GM18505 (cell line): ENCODE measurements around the gene MBOAT7.
A peak's percentile ranks its signal among the peaks of the same experiment; 100 is the strongest.

Source experiments
- ATAC-seq: cut with Tn5 transposase; IDR thresholded peaks from one replicate; pipeline ENCODE4 v1.9.1; 2021; ENCODE audit not compliant: unreplicated experiment
- POLR2A ChIP-seq: IDR thresholded peaks from 4 replicates; pipeline ENCODE4 v1.6.1; 2011; ENCODE audit warnings: borderline replicate concordance; ENCODE audit not compliant: insufficient read depth, insufficient read length; ENCODE audit errors: extremely low read depth

Gene MBOAT7

GRCh38 chr19:54154603-54155345 lies 34.6 kb downstream of the MBOAT7 start:
- no peak for TF ChIP-seq POLR2A
- no peak for ATAC-seq

GRCh38 chr19:54153731-54154326 lies 35.6 kb downstream of the MBOAT7 start:
- no peak for TF ChIP-seq POLR2A
- ATAC-seq: no peak

- TF ChIP-seq POLR2A: peak; percentile 32
- no peak for ATAC-seq
Observed at GRCh38 chr19:54152878-54153524, 36.4 kb downstream of the MBOAT7 start.

GRCh38 chr19:54152267-54152666 lies 37.1 kb downstream of the MBOAT7 start:
- no peak for ATAC-seq
- no peak for TF ChIP-seq POLR2A

GRCh38 chr19:54151362-54152035 lies 37.9 kb downstream of the MBOAT7 start:
- ATAC-seq: no peak
- TF ChIP-seq POLR2A: no peak

GRCh38 chr19:54149021-54149812 lies 40.2 kb downstream of the MBOAT7 start:
- ATAC-seq: no peak
- TF ChIP-seq POLR2A: no peak

- TF ChIP-seq POLR2A: no peak
- ATAC-seq: no peak
Observed at GRCh38 chr19:54148158-54148557, 41.2 kb downstream of the MBOAT7 start.

- TF ChIP-seq POLR2A: no peak
- no peak for ATAC-seq
Observed at GRCh38 chr19:54147676-54148075, 41.7 kb downstream of the MBOAT7 start.

GRCh38 chr19:54145541-54146158 lies 43.7 kb downstream of the MBOAT7 start:
- no peak for ATAC-seq
- no peak for TF ChIP-seq POLR2A

- TF ChIP-seq POLR2A: no peak
- ATAC-seq: no peak
Observed at GRCh38 chr19:54142166-54142780, 47.1 kb downstream of the MBOAT7 start.

GRCh38 chr19:54141356-54141755 lies 48.0 kb downstream of the MBOAT7 start:
- TF ChIP-seq POLR2A: no peak
- no peak for ATAC-seq
